Measurements from ENCODE around the gene ITSN2.

DNA sequence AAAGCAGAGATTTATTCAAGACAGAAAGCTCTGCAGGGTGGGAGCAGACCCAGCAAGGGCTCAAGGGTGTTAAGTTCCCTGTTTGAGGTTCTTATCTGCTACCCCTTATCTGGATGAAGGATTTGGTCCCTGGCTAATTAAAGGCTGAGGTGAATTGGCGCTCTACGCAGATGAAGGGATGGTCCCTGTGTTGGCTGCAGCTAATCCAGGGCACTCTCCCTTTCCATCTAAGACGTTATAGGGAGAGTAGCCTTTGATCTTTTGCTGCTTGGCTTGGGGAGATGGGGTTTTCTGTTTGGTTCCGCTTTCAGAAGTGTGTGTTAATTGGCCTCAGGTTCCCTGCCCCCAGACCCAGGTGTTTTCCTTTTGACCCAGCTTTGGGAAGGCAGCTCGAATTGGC lies 168.5 kb downstream of the ITSN2 start:
- TF ChIP-seq CTCF (IDR thresholded peaks at IDR 0.05) = no peak
- no peak for TF ChIP-seq POLR2A (IDR thresholded peaks at IDR 0.05)
